A549 (cell line): Measurements from ENCODE around the gene TOM1L2.

ENCODE experiments used
- KDM5A ChIP-seq: fragments of 200-600 bp; sonication (generic); IDR thresholded peaks from 2 replicates; pipeline ENCODE4 v1.6.1; 2016; ENCODE audit warnings: antibody characterized with exemption, mild to moderate bottlenecking
- MAFK ChIP-seq: fragments of 450-650 bp; IDR thresholded peaks from 2 replicates; pipeline ENCODE4 v1.6.1; 2014; ENCODE audit not compliant: partially characterized antibody
- POLR2A ChIP-seq: IDR thresholded peaks from 2 replicates; pipeline ENCODE4 v1.6.1; 2012; ENCODE audit warnings: mild to moderate bottlenecking, low read length
- TF ChIP-seq, protein P1 (sequence below): fragments of >200 bp; sonication (Bioruptor Twin); formaldehyde crosslinking; IDR thresholded peaks from 3 replicates; pipeline ENCODE4 v1.5.1; 2016

DNA sequence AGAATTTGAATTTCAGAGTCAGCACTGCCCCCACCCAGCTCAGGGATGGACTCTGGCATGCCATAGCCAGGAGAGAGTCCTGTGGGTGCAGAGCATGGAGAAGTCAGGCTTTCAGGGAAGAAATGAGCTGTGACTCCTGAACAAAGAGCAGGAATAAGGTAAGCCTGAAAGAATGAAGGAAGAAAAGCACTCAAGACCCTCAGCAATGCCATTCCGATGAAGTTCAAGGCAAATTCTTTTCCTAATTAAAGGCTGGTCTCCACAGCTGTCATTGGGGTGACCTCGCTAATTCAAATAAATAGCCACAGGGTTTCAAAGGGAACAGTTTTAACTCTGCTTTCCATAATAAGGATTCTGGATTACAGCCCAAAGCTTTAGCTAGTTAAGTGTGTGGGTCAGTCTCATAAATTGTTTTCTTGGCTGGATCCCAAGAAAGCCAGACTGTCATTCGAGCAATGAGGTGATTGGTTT lies 31.7 kb downstream of the TOM1L2 start:
- TF ChIP-seq, protein P1, sequence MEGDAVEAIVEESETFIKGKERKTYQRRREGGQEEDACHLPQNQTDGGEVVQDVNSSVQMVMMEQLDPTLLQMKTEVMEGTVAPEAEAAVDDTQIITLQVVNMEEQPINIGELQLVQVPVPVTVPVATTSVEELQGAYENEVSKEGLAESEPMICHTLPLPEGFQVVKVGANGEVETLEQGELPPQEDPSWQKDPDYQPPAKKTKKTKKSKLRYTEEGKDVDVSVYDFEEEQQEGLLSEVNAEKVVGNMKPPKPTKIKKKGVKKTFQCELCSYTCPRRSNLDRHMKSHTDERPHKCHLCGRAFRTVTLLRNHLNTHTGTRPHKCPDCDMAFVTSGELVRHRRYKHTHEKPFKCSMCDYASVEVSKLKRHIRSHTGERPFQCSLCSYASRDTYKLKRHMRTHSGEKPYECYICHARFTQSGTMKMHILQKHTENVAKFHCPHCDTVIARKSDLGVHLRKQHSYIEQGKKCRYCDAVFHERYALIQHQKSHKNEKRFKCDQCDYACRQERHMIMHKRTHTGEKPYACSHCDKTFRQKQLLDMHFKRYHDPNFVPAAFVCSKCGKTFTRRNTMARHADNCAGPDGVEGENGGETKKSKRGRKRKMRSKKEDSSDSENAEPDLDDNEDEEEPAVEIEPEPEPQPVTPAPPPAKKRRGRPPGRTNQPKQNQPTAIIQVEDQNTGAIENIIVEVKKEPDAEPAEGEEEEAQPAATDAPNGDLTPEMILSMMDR = no peak
- no peak for TF ChIP-seq POLR2A
- TF ChIP-seq MAFK = no peak
- no peak for TF ChIP-seq KDM5A
